GM12878 (cell line): ENCODE data around the gene TTLL11. TPM values are rescaled to one million over a fixed set of nuclear protein-coding genes. Genes with fewer than 3 reads are reported as not detected.

Experiments used
- ATAC-seq: fragments of 200-7000 bp; cut with Tn5 transposase; 3 replicates; pipeline ENCODE4 v1.9.1; 2020; ENCODE audit warnings: mild to moderate bottlenecking, moderate library complexity
- BruUV-seq: library from RNA; stranded (reverse); fragments of 400-500 nt; replicated peaks from 2 replicates; lab custom pipeline; 2021; lab: Mats Ljungman, UMichigan
- CTCF ChIA-PET: fragments of 300-600 bp; sonication (Branson Sonifier 250); formaldehyde crosslinking; extraction: SDS; loops from one replicate; lab custom pipeline; 2021; ENCODE audit warnings: inconsistent platforms; lab: Yijun Ruan, JAX
- POLR2A ChIA-PET: fragments of 350-600 bp; formaldehyde crosslinking; extraction: SDS; loops from one replicate; lab custom pipeline; 2021; ENCODE audit warnings: inconsistent platforms; lab: Charles Lee
- RAD21 ChIA-PET: fragments of 300-600 bp; sonication (Branson Sonifier 250); formaldehyde crosslinking; loops from one replicate; lab custom pipeline; 2023; ENCODE audit warnings: antibody characterized with exemption; ENCODE audit not compliant: unreplicated experiment; lab: Charles Lee
- SMC1A ChIA-PET: fragments of 300-600 bp; sonication (Branson Sonifier 250); formaldehyde crosslinking; loops from one replicate; lab custom pipeline; 2023; ENCODE audit not compliant: unreplicated experiment, uncharacterized antibody; lab: Charles Lee
- DNase-seq: peaks from one replicate; pipeline ENCODE4 v3.0.0-alpha.2; 2011; ENCODE audit warnings: low read depth, low spot score
- FAIRE-seq: peaks from 3 replicates; lab custom pipeline; 2011; peaks lifted over from hg19 to GRCh38; lab: Jason Lieb, UNC
- H2AFZ ChIP-seq: 2 replicates; pipeline ENCODE4 v1.6.0; 2011; ENCODE audit warnings: low read depth, low read length, control low read depth; ENCODE audit not compliant: control insufficient read depth
- H3K27ac ChIP-seq: 2 replicates; pipeline ENCODE4 v1.5.1; 2011; ENCODE audit warnings: control low read depth; ENCODE audit not compliant: control insufficient read depth, insufficient read depth
- H3K27me3 ChIP-seq, 2 experiments: replicated peaks in 1 of 2; 2 replicates each; pipeline versions ENCODE4 v1.6.0 to v1.6.1; 2011; ENCODE audit warnings: low read length in 1 of 2; ENCODE audit not compliant: control insufficient read depth in 2 of 2, insufficient read depth in 2 of 2
- H3K36me3 ChIP-seq, 2 experiments: 2 replicates each; pipeline ENCODE4 v1.5.1; 2011; ENCODE audit warnings: low read length in 1 of 2; ENCODE audit not compliant: control insufficient read depth in 2 of 2, insufficient read depth in 2 of 2
- H3K4me1 ChIP-seq: 2 replicates; pipeline ENCODE4 v1.6.1; 2011; ENCODE audit warnings: mild to moderate bottlenecking, low read length, moderate library complexity, mixed read lengths; ENCODE audit not compliant: control insufficient read depth, insufficient read depth
- H3K4me2 ChIP-seq: 2 replicates; pipeline ENCODE4 v1.6.0; 2011; ENCODE audit warnings: control low read depth; ENCODE audit not compliant: control insufficient read depth, insufficient read depth
- H3K4me3 ChIP-seq: fragments of 200-600 bp; sonication (generic); 2 replicates; pipeline ENCODE4 v1.5.1; 2016
- H3K79me2 ChIP-seq: 2 replicates; pipeline ENCODE4 v1.6.0; 2011; ENCODE audit warnings: low read length; ENCODE audit not compliant: control insufficient read depth, insufficient read depth
- H3K9ac ChIP-seq: 2 replicates; pipeline ENCODE4 v1.8.0; 2011; ENCODE audit warnings: low read length, control low read depth, mixed read lengths; ENCODE audit not compliant: control insufficient read depth, insufficient read depth
- H3K9me3 ChIP-seq: replicated peaks from 3 replicates; pipeline ENCODE4 v1.5.1; 2011; ENCODE audit warnings: mild to moderate bottlenecking, low read length; ENCODE audit not compliant: control insufficient read depth, insufficient read depth
- H4K20me1 ChIP-seq: 2 replicates; pipeline ENCODE4 v1.6.0; 2011; ENCODE audit not compliant: control insufficient read depth, insufficient read depth
- BACH1 ChIP-seq: fragments of 450-650 bp; IDR thresholded peaks from 2 replicates; pipeline ENCODE4 v1.6.1; 2017; ENCODE audit warnings: mild to moderate bottlenecking, borderline replicate concordance
- CBFB ChIP-seq: IDR thresholded peaks from 2 replicates; pipeline ENCODE4 v1.6.1; 2016; ENCODE audit warnings: antibody characterized with exemption, low read depth
- CTCF ChIP-seq, 3 experiments: IDR thresholded peaks in 2 of 3; conservative IDR thresholded peaks in 1 of 3; 2 replicates each; pipeline ENCODE4 v1.5.1; 2011; ENCODE audit warnings: low read depth in 3 of 3, low read length in 3 of 3, mild to moderate bottlenecking in 3 of 3, control low read depth in 2 of 3, moderate library complexity in 2 of 3, inconsistent platforms in 1 of 3, mixed read lengths in 1 of 3; ENCODE audit not compliant: control insufficient read depth in 2 of 3, insufficient read depth in 1 of 3; ENCODE audit errors: extremely low read depth in 1 of 3
- FOXM1 ChIP-seq: IDR thresholded peaks from 2 replicates; pipeline ENCODE4 v1.6.1; 2012; ENCODE audit warnings: low read depth, mild to moderate bottlenecking, inconsistent platforms, low read length, moderate library complexity
- GABPA ChIP-seq: IDR thresholded peaks from 2 replicates; pipeline ENCODE4 v1.6.1; 2014; ENCODE audit warnings: antibody characterized with exemption, low read depth, mild to moderate bottlenecking, inconsistent platforms
- MTA2 ChIP-seq: fragments of 450-650 bp; IDR thresholded peaks from 2 replicates; pipeline ENCODE4 v1.6.1; 2016; ENCODE audit warnings: low read depth, mild to moderate bottlenecking, moderate library complexity
- RAD21 ChIP-seq: IDR thresholded peaks from 2 replicates; pipeline ENCODE4 v1.6.1; 2011; ENCODE audit warnings: mild to moderate bottlenecking, low read depth, low read length, moderate library complexity; ENCODE audit not compliant: insufficient read depth
- SIX5 ChIP-seq: IDR thresholded peaks from 2 replicates; pipeline ENCODE4 v1.6.1; 2011; ENCODE audit warnings: mild to moderate bottlenecking, low read depth, low read length, moderate library complexity; ENCODE audit not compliant: severe bottlenecking
- SUZ12 ChIP-seq: fragments of 200-600 bp; sonication (generic); IDR thresholded peaks from one replicate; pipeline ENCODE4 v1.6.1; 2018; ENCODE audit warnings: antibody characterized with exemption, mild to moderate bottlenecking; ENCODE audit not compliant: unreplicated experiment
- in situ Hi-C: fragments of 300-500 bp; cut with MboI; formaldehyde crosslinking; loops from 9 replicates; pipeline ENCODE4 v1.14.3; 2018; ENCODE audit warnings: mixed read lengths
- intact Hi-C: fragments of 100-400 bp; cut with micrococcal nuclease; formaldehyde crosslinking; loops from one replicate; pipeline ENCODE4 v1.14.2; 2022; ENCODE audit not compliant: unreplicated experiment
- polyA plus RNA-seq, 11 experiments: library from polyadenylated mRNA; depleted of rRNA in 4 of 11; unstranded in 6 of 11; stranded (reverse) in 5 of 11; fragments of >200 nt; fragmentation: Nextera tagmentation in 4 of 11; fragmentation: Illumina TruSeq in 1 of 11; extraction: Ambion mirVana in 4 of 11; extraction: Trizol in 1 of 11; gene quantifications; 1 replicate in 1 of 11; 2 replicates in 10 of 11; pipeline versions ENCODE4 v1.2.1 to v1.2.3, GENCODE V29; 2011 to 2016; ENCODE audit warnings: inconsistent platforms in 2 of 11, missing spikeins in 2 of 11, low read depth in 1 of 11
- total RNA-seq, 4 experiments: library from RNA; depleted of rRNA in 3 of 4; stranded (reverse); fragments of >200 nt in 3 of 4; fragmentation: Illumina TruSeq in 1 of 4; extraction: Trizol in 1 of 4; gene quantifications; 2 replicates each; pipeline versions ENCODE4 v1.2.1 to v1.2.3, GENCODE V29; 2013 to 2021

Gene TTLL11
- total and polyA plus RNA-seq, 10 of the 15 experiments (the other 5 are each of a cell fraction or from before 2014, with no cell fraction given) = 1.2 to 3.7 (median 2.9) TPM

- TF ChIP-seq FOXM1 = no peak
Measured at GRCh38 chr9:121975801-121976277, 117.3 kb downstream of the TTLL11 start (continued).

GRCh38 chr9:121974421-121974820, 118.7 kb downstream of the TTLL11 start:
- Histone ChIP-seq H3K36me3 (no peaks in the 10 kb centered on the region), H3K4me2 (no peak overlapping the region), H3K9ac (no peak overlapping the region), H3K27me3 (no peaks in the 10 kb centered on the region), H3K9me3 (no peaks in the 10 kb centered on the region; the same call in 2 of the 3 replicates), H2AFZ (no peak overlapping the region), H3K4me1 (peaks cover 9% of the 10 kb centered on the region), H3K79me2 (no peaks in the 10 kb centered on the region), H3K4me3 (no peak overlapping the region), H3K27ac (no peak overlapping the region), H4K20me1 (no peaks in the 10 kb centered on the region)
- ChIA-PET CTCF (no interaction called here), SMC1A (no interaction called here), RAD21 (no interaction called here), POLR2A (no interaction called here)
- in situ Hi-C loops (no loop called here), intact Hi-C loops (no loop called here)
- BruUV-seq = no TSS peak
- DNase-seq = no peak
- TF ChIP-seq MTA2 (no peak), CTCF (IDR thresholded peaks at IDR 0.05 in 2 of 3, conservative IDR thresholded peaks at IDR 0.05 in 1 of 3; ENCODE audit: control insufficient read depth in 2 of 3, extremely low read depth in 1 of 3, insufficient read depth in 1 of 3, low read depth in 3 of 3, low read length in 3 of 3) (no peak), SIX5 (no peak), CBFB (no peak), GABPA (no peak), BACH1 (no peak), RAD21 (no peak), SUZ12 (no peak)
- ATAC-seq = no peak
- FAIRE-seq = no peak
